HCEC 1CT (cell line): ENCODE measurements around the gene PRKCH.
A peak's percentile ranks its signal among the peaks of the same experiment; 100 is the strongest.
"Not testable (repeated sequence)": the region's sequence is repeated elsewhere in the genome, so short reads cannot be mapped to it uniquely, and the experiment has no call there.

Source experiments
- DNase-seq: peaks from one replicate; pipeline ENCODE4 v3.0.0-alpha.2; 2017

PRKCH gene

DNA sequence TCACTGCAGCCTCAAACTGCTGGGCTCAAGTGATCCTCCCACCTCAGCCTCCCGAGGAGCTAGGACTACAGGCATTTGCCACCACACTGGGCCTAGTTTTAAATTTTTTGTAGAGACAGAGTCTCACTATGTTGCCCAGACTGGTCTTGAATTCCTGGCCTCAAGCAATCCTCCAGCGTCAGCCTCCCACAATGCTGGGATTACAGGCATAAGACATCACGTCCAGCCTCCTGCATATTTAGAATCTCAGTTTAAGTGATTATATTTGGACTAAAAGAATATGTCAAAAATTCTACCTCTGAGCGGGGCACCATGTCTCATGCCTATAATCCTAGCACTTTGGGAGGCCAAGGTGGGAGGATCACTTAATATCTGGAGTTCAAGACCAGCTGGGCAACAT is 12.7 kb upstream of the PRKCH start:
- DNase-seq: not testable (repeated sequence)

DNA sequence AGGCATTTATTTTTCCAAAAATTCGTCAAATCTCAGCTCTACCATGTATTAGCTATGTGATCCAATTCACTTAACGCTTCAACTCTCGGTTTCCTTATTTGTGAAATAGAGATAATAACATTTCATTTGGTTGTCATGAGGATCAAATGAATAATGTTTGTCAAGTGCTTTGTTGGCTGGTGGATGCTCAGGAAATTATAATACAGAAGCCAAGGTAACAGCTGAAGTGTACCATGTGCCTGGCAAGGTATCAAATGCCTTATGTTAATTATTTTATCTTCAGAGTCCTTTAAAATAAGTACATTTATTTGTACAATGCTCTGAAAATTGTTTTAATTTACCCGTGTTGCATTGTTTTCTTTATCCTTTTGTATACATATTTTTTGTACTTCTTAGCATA is 6.1 kb upstream of the PRKCH start:
- DNase-seq: no peak

DNA sequence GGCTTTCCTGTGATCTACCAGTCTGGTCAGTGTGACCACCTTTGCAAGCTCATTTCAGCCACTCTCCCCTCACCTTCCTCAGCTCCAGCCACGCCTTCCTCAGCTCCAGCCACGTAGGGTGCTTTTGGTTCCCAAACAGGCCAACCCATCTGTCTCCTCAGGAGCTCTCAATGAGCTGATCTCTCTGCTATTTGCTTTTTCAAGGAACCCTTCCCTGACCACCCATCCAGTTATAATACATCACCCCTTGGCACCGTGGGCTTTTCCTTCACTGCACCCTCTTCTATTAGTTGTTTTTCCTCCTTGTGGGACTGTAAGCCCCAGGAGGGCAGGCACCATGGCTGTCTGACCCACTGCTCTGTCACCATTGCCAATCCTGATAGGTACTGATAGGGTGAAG is 2.3 kb upstream of the PRKCH start:
- DNase-seq: no peak

DNA sequence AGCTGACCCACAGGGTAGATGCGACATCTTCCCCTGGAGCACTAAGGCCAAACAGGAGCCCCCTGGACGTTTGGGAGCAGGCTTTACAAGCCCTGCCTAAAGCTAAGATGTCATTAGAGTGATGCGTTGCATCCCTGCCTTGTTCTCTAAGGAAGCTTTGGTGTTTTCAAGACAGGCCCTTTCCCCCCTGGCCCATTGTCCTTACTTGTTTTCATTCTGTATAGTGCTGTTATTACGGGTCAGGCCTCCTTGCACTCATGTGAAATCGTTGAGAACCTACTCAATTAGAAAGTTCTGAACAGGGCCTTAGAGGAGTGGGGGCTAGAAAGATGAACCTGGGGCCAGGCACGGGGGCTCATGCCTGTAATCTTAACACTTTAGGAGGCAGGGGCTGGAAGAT is 1.7 kb upstream of the PRKCH start:
- DNase-seq: no peak

DNA sequence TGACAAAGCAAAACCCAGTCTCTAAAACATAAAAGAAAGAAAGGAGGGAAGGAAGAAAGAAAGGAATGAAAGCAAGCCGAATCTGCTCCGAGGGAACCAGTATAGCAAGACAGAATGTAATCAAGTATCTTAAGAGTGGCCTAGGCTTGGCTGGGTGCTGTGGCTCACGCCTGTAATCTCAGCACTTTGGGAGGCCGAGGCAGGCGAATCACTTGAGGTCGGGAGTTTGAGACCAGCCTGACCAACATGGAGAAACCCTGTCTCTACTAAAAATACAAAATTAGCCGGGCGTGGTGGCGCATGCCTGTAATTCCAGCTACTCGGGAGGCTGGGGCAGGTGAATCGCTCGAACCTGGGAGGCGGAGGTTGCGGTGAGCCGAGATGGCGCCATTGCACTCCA is 1.2 kb upstream of the PRKCH start:
- DNase-seq: not testable (repeated sequence)

DNA sequence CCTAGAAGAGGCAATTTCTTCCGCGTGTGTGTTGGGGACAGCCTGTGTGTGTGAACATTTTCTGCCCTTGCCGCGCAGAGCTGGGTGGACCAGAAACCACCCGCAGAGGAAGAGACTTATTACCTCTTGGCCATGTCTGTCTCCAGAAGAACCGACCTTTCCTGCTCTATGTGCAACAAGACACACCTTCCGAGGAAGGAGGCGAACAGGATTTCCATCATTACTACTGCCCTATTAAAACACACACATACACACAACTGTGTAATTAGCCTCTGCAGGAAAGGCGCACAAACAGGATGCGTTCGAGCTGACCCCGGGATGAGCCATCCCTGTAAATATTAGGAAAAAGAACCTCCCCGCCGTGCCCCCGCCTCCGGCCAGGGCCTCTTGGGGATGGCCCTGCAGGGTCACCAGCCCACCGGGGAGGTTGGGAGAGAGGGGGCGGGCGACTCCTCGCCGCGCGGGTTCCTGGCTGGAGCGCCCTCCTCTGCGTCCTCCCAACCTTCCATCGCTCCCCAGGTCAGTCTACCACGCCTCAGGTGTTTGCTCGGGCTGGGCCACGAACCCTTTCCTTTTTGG is 484 bp upstream of the PRKCH start:
- DNase-seq: no peak

DNA sequence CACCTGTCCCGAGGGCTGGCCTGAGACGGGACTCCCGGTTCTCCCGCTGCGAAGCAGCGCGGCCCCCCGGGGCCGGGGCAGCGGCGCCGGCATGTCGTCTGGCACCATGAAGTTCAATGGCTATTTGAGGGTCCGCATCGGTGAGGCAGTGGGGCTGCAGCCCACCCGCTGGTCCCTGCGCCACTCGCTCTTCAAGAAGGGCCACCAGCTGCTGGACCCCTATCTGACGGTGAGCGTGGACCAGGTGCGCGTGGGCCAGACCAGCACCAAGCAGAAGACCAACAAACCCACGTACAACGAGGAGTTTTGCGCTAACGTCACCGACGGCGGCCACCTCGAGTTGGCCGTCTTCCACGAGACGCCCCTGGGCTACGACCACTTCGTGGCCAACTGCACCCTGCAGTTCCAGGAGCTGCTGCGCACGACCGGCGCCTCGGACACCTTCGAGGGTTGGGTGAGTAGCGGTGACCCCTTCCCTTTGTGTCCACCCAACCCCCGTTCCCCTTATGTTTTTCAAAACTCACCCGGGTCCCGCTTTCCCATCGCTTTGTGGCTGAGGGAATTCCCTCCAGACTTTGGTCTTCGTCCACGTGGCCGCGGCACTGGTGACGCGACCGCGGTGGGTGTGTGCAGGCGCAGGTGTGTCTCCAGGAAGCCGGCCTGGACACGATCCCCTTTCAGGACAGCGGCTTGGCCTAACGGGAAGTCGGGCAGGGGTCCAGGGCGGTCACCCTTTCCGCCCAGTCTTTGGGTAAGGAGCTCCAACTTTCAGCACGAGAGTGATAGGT is 826 bp downstream of the PRKCH start:
- no peak for DNase-seq

DNA sequence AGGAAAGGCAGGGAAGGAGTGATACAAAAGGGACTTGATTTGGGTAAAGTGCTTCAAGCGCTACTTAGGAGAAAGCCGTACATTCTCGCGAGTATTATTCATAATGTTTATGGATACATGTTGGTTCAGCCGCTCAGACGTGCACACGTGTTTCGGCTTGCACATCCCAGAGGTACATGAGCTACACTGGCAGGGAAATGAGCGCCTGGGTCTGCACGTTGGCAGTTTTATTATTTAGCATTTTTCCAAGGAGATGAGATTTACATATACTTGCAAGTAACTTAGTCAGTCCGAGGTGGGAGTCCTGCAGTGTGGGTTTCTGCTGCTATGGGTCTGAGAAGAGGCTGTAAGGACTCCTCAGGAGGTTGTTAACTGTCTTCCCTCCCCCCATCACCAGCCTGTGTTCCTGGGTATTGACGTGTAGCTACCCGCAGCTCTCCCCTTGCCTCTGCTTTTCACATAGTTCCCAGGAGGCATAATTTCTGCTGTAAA is 1.5 kb downstream of the PRKCH start:
- DNase-seq: peak; percentile 3

DNA sequence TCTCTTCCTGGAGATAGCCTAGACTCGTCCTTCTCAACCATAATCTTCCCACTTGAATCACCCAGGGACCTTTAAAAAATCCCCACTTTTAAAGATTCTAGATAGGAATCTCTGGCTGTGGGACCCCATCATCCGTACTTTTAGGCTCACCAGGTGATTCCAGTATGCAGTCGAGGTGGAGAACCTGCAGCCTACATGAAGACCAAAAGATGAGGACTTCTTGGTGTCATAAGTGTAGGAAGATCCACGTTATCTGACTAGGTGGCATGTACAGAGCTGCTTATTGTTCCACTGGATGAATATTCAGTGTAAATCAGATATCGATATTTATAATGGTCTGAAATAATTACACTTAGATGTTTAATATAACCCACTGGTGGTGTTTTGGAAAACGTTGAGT is 2.6 kb downstream of the PRKCH start:
- no peak for DNase-seq

DNA sequence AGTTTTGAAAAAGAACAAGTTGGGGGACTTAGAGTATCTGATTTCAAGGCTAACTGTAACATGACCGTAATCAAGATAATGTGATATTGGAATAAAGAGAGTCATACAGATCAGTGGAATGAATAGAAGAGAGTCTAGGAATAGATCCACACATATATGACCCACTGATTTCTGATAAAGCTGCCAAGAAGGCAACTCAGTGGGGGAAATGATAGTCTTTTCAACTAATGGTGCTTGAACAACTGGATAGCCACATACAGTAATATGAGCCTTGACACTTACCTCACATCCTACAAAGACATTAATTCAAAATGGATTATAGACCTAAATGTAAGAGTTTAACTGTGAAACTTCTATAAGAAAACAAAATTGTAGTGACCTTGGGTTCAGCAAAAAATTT is 3.8 kb downstream of the PRKCH start:
- DNase-seq: no peak

DNA sequence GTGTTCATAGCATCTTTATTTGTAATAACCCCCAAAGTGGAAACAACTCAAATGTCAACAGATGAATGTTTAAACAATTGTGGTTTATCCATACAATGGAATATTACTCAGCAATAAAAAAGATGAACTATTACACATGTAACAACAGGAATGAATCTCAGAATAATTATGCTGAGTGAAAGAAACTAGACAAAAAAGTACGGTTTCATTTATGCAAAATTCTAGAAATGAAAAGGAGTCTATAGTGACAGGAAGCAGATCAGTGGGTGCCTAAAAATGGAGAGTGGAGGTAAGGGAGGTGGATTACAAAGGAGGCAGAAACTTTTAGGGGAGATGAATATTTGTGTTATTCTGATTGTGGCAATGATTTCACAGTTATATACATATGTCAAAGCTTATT is 4.8 kb downstream of the PRKCH start:
- DNase-seq: no peak

DNA sequence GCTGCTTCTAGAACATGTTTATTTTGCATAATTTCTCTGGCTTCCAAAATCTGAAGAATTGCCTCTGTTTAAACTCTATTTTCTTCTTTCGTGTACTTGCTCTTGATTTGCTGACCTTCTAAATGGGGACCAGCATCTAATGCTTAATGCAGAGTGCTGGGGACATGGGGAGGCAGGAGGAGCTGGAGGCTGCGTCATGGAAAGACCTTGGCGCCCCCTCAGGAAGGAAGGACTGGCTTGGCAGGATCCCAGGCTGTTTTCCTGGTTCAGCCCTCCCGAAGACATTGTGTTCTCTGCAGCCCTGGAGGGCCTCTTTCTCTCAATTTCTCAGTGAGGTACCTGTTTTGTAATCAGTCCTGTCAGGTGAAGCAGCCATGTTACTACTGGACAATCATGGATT is 5.5 kb downstream of the PRKCH start:
- DNase-seq: no peak

DNA sequence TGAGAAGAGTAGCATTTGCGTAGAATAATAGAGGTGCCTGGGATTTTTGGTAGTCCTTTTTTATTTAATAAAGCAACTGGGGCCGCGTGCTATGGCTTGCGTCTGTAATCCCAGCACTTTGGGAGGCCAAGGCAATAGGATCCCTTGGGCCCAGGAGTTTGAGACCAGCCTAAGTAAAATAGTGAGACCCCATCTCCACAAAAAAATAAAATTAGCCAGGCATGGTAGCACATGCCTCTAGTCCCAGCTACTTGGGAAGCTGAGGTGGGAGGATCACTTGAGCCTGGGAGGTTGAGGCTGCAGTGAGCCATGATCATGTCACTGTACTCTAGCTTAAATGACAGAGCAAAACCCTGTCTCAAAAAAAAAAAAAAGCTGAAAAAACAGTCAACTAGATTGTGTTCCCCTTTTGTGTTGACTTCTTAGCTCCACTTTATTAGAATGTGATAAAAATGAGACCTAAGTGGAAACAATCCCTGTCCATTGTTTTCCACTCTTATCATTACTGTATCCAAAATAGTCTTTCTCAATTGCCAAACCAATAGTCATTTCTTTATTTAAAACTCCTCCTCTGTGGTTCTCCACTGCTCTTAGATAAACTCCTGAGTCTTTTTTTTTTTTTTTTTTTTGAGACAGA is 7.4 kb downstream of the PRKCH start:
- DNase-seq: no peak

DNA sequence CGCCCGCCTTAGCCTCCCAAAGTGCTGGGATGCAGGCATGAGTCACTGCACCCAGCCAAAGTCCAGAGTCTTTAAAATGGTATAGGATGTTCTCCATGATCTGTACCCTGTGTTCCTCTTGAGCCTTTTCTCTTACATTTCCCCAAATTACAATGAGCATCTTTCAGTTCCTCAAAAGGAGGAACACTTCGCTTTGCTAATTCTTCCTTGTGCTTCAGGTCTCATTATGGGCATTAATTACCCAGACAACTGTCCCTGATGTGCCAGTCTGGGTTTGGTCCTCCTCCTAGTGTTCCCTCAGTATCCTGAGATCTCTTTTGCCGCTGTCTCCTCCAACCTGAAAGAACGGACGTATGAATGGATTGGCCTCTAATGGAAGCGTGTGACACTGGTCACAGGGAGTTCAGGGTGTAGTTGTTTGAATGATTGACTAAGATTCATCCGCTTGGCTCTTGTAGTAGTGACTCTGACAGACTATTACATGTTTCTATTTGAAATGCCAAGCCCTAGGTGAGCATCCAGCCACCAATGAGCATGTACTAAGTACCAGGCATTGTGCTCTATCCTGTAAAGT is 8.2 kb downstream of the PRKCH start:
- DNase-seq: no peak

DNA sequence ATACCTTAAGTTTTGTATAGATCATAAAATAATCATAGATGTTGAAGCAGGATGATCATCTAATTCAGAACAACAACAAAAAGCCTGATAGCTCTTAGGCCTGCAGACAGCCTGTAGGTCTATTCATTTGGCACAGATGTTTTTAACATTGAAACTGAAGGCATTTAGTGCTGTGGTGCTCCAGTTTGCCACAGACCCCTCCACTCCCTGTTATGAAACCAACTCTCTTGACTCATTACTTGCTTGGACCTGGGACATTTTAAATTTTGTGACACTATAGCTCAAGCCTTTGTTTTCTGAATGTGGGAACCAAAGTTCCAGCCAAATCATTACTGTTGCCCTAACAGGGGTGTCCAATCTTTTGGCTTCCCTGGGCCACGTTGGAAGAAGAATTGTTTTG is 9.1 kb downstream of the PRKCH start:
- no peak for DNase-seq

DNA sequence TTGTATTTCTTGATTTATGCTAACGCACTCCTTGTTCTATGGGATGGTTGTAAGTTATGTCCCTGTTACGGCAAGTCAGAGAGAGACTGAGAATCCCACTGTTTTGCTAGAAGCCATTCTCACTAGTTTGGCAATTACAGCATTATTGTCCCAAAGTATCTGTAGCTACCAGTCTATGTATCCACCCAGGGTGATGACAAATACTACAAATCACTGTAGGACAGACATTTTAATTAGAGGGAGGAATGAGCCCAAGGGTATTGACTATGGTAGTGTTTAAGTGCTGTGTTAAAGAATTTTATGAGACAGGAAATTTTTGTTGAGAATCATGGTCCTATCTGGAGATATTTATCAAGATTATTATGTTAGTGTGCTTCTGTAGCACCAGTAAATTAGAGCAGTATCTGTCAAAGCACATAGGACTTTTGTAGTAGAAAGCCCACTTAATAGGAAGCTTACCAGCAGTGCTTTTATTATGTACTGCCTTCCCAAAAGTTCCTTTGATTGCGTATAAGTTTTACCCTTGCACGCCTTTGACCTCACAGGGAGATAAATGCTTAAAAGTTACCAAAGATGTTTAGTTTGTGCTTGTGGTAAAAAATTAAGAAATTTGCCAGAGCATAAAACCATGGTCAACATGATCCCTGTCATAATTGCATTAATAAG is 10.7 kb downstream of the PRKCH start:
- DNase-seq: no peak

DNA sequence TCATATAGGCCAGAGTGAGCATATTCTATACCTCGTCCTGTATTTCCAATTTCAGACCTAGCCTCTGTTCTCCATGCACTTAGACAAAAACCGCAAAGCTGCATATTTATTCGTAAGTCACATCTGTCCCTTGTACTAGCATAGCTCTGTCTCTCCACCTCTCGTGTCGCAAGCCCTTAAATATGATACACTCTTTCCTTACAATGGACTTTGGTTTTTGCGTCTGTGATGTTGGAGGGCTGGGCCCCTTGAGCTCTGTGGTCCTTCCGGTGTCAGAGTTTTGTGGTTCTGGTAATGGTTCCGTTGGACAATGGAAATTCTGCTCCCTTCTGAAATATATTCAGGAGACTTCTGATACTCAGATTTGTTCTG is 11.3 kb downstream of the PRKCH start:
- DNase-seq: no peak

DNA sequence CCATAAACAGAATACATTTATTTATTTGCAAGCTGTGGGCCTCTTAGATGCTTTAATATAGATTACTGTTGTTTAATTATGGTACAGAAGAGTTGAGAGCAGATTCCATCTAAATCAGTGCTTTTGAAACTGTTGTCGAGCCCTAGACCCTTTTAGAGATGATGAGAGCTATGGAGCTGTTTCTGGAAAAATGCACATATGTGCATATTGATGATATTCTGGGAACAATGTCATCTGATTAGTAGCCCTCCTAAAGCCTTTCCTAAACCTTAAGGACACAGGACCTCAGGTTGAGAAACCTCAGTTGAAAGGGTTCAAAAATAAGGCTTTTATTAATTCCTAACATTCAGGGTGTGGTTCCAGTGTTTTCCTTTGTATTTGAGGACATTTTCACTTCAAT is 11.7 kb downstream of the PRKCH start:
- DNase-seq: no peak

DNA sequence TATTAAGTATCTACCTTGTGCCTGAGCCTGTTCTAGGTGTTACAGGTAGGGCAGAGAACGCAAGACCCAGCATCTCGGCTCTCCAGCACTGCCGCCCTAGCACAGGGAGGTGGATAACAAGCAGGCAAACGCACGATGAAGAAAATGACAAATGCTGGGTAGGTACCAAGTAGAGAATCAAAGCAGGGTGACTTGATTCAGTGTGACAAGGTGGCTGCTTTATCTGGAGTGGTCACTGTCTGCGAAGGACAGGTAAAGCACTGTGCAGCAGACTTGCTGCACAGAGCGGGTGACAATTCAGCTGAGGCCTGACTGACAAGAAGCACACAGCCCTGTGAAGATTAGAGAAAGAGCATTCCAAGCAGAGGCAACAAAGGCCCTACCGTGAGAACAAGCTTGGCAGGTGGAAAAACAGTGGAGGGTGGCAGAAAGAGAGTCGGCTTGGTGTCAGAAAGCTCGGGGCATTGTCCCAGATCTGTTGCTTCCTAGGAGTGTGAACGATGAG is 12.9 kb downstream of the PRKCH start:
- no peak for DNase-seq

DNA sequence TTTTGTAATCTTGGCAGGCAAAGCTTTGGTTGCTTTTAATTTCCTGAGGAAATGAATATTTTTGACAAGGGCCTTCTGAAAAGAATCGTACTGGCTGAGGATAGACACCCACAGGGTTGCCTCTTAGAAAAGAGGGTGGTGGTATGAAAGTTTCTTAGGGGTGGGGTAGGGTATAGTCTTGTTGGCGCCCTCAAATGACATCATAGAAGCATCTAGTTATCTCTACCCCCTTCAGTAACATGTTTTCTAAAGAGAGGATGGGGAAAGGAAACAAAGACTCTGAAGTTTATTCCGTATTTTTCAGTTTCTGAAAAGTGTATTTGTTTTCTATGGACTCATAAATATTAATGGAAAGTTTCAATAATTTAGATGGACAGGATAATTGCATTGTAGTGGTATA is 13.7 kb downstream of the PRKCH start:
- DNase-seq: no peak

DNA sequence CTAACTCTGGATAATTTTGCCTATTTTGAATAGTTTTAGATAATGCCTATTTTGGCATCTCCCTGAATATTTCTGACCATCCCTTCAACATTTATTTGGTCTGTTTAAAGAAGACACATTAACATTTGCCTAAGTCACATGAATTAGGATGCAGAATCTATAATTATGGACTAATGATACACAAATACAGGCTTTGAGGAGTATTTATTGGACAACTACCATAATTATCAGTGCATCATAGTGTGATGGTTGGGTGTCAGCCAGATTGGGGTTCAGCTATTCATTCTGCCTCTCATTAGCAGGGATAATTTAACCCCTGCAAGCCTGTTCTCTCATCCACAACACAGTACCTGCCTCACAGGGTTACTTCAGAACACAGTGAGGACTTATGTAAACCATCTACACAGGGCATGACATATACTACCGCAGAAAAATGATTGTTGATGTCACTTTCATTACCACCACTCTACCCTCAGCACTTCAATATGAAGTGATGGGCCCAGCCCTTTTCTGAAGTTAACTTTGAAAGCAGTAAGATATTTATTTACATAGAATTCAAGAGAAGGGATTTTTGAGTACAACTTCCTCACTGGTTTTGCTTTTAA is 14.4 kb downstream of the PRKCH start:
- no peak for DNase-seq

DNA sequence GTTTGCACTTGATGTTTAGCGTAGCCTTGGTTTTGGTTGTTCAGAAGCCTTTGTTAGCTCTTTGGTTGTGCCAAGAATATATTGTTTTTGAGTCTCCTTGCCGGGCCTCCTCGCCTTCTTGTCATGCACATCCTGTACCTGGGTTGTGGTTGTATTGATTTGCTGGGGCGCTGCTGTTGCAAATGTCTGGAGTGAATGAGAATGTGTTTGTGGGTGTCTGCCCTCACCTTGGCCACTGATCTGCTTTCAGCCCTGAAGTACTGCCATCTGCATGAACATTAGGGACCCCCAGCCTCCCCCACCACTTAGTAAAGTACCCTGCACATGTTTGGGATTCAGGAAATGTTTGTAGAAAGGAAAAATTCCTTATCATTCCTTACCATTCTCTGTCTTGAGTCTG is 16.5 kb downstream of the PRKCH start:
- DNase-seq: no peak

DNA sequence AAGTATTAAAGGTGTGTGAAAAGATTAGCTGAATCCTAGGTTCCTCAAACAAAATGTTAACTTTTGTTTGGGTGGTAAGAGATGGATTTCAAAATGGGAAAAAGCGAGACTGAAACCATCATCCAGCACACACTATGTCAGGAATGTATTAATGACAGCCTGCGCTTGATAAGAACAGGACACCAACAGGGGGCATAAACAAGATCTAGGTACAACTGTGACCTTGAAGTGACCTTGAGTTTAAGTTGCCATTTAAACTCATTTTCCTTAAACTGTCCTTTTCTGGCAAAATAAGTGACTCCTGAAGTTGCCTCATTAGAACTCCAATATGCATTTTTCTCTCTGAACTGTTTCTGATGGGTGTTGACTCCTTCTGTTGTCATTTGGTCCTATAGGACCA is 17.1 kb downstream of the PRKCH start:
- no peak for DNase-seq
